ENCODE data around the gene CFAP90. TPM values are rescaled to one million over a fixed set of nuclear protein-coding genes. Genes with fewer than 3 reads are reported as not detected.

CFAP90 gene
- total RNA-seq, 1 experiment from 2014 or later: not detected

- no peaks in the 10 kb centered on the region for H3K4me1 ChIP-seq (replicated peaks; ENCODE audit: insufficient read depth)
- no peaks in the 10 kb centered on the region for H3F3A ChIP-seq (ENCODE audit: insufficient read depth, low read depth)
- no peaks in the 10 kb centered on the region for H3K9me2 ChIP-seq (ENCODE audit: insufficient read depth)
- no TSS peak for BruUV-seq (replicated peaks)
- no peaks in the 10 kb centered on the region for H3K9me3 ChIP-seq (ENCODE audit: insufficient read depth, low read depth)
- H3K79me2 ChIP-seq (ENCODE audit: low read depth): no peaks in the 10 kb centered on the region
- H3K4me3 ChIP-seq: no peak overlapping the region
- H3K4me2 ChIP-seq: no peak overlapping the region
- ChIA-PET POLR2A (ENCODE audit: unreplicated experiment) (no interaction called here), CTCF (no interaction called here)
- TF ChIP-seq CTCF (conservative IDR thresholded peaks at IDR 0.05) (no peak), EZH2 (IDR thresholded peaks at IDR 0.05; ENCODE audit: low read depth) (no peak)
- H3K27me3 ChIP-seq (ENCODE audit: insufficient read depth, low read depth): peaks cover 98% of the 10 kb centered on the region
- H2AFZ ChIP-seq: no peak overlapping the region
- intact Hi-C loops (cut with micrococcal nuclease; ENCODE audit: unreplicated experiment): no loop called here
- no peaks in the 10 kb centered on the region for H4K20me1 ChIP-seq (ENCODE audit: insufficient read depth)
- H3K27ac ChIP-seq: no peak overlapping the region
- DNase-seq: no peak
- no peaks in the 10 kb centered on the region for H3K36me3 ChIP-seq (ENCODE audit: low read depth)
Observed at GRCh38 chr5:7795306-7795705, 55.6 kb downstream of the CFAP90 start.

GRCh38 chr5:7794823-7795222 is 56.1 kb downstream of the CFAP90 start:
- Histone ChIP-seq H3K79me2 (ENCODE audit: low read depth) (no peaks in the 10 kb centered on the region), H3K9me2 (ENCODE audit: insufficient read depth) (no peaks in the 10 kb centered on the region), H3K4me2 (no peak overlapping the region), H4K20me1 (ENCODE audit: insufficient read depth) (no peaks in the 10 kb centered on the region), H3K9me3 (ENCODE audit: insufficient read depth, low read depth) (no peaks in the 10 kb centered on the region), H2AFZ (no peak overlapping the region), H3K27me3 (ENCODE audit: insufficient read depth, low read depth) (peaks cover 97% of the 10 kb centered on the region), H3K4me3 (no peak overlapping the region), H3K27ac (no peak overlapping the region), H3K4me1 (replicated peaks; ENCODE audit: insufficient read depth) (no peaks in the 10 kb centered on the region), H3K36me3 (ENCODE audit: low read depth) (no peaks in the 10 kb centered on the region), H3F3A (ENCODE audit: insufficient read depth, low read depth) (no peaks in the 10 kb centered on the region)
- BruUV-seq (replicated peaks): no TSS peak
- CTCF ChIA-PET: no interaction called here
- POLR2A ChIA-PET (ENCODE audit: unreplicated experiment): no interaction called here
- DNase-seq: no peak
- TF ChIP-seq EZH2 (IDR thresholded peaks at IDR 0.05; ENCODE audit: low read depth) (no peak), CTCF (conservative IDR thresholded peaks at IDR 0.05) (no peak)
- intact Hi-C loops (cut with micrococcal nuclease; ENCODE audit: unreplicated experiment): no loop called here

GRCh38 chr5:7794311-7794710 is 56.6 kb downstream of the CFAP90 start:
- no peak overlapping the region for H3K4me2 ChIP-seq
- H4K20me1 ChIP-seq (ENCODE audit: insufficient read depth): no peaks in the 10 kb centered on the region
- peaks cover 95% of the 10 kb centered on the region for H3K27me3 ChIP-seq (ENCODE audit: insufficient read depth, low read depth)
- ChIA-PET POLR2A (ENCODE audit: unreplicated experiment) (no interaction called here), CTCF (no interaction called here)
- H3K9me2 ChIP-seq (ENCODE audit: insufficient read depth): no peaks in the 10 kb centered on the region
- no peaks in the 10 kb centered on the region for H3K79me2 ChIP-seq (ENCODE audit: low read depth)
- H3K4me3 ChIP-seq: no peak overlapping the region
- H3K9me3 ChIP-seq (ENCODE audit: insufficient read depth, low read depth): no peaks in the 10 kb centered on the region
- no peaks in the 10 kb centered on the region for H3K36me3 ChIP-seq (ENCODE audit: low read depth)
- DNase-seq: peak in 1 of 2 experiments; percentile 14
- TF ChIP-seq CTCF (conservative IDR thresholded peaks at IDR 0.05): no peak
- TF ChIP-seq EZH2 (IDR thresholded peaks at IDR 0.05; ENCODE audit: low read depth): no peak
- no peaks in the 10 kb centered on the region for H3K4me1 ChIP-seq (replicated peaks; ENCODE audit: insufficient read depth)
- intact Hi-C loops (cut with micrococcal nuclease; ENCODE audit: unreplicated experiment): no loop called here
- H3K27ac ChIP-seq: no peak overlapping the region
- no peaks in the 10 kb centered on the region for H3F3A ChIP-seq (ENCODE audit: insufficient read depth, low read depth)
- BruUV-seq (replicated peaks): no TSS peak
- H2AFZ ChIP-seq: no peak overlapping the region
